SKM-1 treated with dmso at 0.1 percent for 144 hours (cell line): ENCODE results near the gene AKR1B1.
"Not testable (repeated sequence)": the region's sequence is repeated elsewhere in the genome, so short reads cannot be mapped to it uniquely, and the experiment has no call there.

Source experiments
- DNase-seq: peaks from one replicate; lab custom pipeline; 2025; ENCODE audit not compliant: unreplicated experiment; lab: John Stamatoyannopoulos, UW

Gene AKR1B1

DNA sequence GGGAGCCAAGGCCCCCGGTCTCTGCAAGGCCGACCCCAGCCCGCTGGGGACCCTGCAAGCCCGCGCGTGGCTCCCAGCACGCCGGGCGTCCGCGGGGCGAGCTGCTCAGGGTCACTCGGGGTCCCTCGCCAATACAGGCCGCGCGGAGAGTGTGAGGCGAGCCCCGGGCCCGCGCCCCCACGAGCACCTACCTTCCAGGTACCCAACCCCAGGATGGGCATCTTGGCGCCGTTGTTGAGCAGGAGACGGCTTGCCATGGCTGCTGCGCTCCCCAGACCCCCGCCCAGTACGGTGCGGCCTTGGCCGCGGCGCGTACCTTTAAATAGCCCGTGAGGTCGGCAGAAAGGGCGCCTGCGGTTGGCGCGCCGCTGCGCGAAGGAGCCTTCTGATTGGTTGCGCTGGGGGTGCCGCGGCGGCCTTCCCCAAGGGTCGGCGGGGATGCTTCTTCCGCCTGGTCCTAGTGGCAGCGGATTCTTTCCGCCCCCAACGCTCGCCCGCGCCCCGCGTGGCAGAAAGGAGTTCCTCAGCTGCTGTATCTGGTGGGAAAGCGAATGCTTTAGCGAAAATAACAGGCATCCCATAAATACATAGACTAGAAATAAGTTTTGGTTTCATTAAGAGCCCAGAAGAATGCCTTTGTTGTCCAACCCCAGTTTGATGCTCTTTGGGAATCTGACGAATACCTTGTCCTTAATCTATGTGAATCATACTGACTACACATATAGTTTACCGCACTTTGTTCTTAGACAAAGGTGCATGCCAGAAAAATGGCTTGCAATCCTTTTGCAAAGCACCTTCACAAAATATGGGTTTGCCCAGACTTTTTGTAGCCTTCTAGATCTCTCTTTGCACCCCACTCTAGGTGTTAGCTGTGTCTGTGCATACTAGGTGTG lies at the start of gene AKR1B1:
Gene AKR1B1 (minus strand): TSS at position 295 of the 893 bp plus-strand sequence. CDS start 38 bp downstream, at position 257.
- peak; percentile 89 for DNase-seq

DNA sequence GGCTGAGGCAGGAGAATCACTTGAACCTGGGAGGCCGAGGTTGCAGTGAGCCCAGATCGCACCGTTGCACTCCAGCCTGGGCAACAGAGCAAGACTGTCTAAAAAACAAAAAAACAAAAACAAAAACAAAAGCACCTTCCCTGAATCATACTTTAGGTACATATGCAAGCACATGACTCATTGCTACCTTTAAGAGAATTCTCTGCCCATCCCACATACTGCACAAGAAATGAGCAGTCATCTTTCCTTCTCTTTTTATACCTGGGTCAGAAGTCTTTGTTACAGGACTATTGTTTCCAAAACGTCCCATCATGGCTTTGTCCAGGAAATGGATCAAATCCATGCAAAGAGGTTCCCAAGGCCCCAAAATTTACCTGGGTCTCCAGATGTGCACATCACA lies 47.0 kb upstream of the AKR1B1 start:
- DNase-seq = no peak

DNA sequence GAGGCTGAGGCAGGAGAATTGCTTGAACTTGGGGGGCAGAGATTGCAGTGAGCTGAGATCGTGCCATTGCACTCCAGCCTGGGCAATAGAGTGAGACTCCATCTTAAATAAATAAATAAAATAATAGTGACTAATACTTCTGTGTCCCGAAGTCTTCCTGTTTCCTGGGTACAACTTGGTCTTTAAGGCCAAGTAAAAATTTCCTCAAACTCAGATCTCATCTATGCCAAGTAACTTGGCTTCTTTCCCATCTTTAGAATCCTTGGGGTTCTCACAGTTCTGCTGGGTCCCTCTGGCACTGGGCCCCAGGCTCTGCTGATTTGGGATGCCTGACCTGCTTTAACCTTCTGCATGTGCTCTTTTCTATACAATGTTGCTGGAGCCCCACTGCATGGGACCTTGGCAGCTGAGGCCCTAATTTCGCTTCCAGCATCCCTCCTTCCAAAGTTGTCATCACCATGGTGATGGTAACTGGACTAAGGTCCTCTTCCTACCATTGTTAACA lies 45.8 kb upstream of the AKR1B1 start:
- DNase-seq = no peak

DNA sequence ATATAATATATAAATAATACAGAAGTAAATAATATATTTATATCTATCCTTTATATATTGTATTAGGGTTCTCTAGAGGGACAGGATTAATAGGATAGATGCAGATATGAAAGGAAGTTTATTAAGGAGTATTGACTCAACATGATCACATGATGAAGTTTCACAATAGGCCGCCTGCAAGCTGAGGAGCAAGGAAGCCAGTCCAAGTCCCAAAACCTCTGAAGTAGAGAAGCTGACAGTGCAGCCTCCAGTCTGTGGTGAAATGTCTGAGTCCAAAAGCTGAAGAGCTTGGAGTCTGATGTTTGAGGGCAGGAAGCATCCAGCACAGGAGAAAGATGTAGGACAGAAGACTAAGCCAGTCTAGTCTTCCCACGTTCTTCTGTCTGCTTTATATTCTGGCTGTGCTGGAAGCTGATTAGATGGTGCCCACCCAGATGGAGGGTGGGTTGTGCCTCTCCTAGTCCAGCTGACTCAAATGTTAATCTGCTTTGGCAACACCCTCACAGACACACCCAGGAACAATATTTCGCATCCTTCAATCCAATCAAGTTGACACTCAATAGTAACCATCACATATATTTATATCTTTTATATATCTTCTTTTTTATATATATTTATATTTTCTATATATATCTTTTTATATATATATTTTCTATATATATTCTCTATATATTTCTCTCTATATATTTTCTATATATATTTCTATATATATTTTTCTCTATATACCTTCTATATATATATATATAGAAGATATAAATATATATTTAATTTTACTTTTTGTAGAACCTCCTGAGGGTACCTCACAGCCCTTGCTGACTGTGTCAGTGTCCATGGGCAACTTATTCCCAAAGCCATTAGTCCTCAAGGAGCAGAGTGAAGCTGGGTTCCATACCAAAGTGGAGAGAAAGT lies 43.8 kb upstream of the AKR1B1 start:
- peak; percentile 33 for DNase-seq

- no peak for DNase-seq
Measured at GRCh38 chr7:134500982-134501381, 42.1 kb upstream of the AKR1B1 start.

- no peak for DNase-seq
Measured at GRCh38 chr7:134500406-134500805, 41.5 kb upstream of the AKR1B1 start.

DNA sequence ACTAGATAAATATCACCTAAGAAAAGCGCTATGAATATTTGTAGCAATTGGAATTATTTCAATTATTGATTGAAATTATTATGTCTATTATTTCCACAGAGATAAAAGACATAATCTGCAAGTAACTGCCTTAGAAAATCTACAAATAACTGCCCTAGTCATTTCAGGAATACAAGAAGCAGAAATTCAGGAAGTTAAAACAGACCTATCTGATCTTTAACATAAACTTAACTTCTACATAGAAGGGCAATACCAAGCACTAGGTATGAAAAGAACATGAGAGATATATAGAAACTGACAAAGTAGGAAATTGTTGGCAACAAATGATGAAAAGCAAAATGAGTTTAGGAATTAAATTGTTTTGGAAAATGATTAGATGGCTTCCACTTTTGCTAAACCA lies 36.6 kb upstream of the AKR1B1 start:
- DNase-seq = no peak

GRCh38 chr7:134493091-134493490 lies 34.2 kb upstream of the AKR1B1 start:
- DNase-seq = no peak

- DNase-seq = not testable (repeated sequence)
Measured at GRCh38 chr7:134487721-134488120, 28.8 kb upstream of the AKR1B1 start.

DNA sequence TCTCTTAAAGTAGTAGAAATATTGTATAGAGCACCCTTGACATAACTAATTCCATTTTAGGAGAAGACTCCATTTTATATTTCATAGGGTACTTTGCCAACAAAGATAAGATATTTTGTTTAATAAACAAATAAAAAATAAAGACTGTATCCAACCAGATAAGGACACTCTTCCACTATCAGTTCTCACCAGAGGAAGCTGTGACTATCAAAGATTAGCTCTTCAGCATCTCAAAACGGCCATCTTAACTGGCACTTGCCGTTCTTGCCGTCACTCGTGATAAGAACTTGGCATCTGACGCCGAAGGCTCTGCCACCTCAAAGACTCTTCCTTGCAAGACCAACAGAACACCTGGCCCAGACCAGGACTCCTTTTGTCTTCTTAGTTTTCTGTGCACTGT lies 26.3 kb upstream of the AKR1B1 start:
- no peak for DNase-seq

DNA sequence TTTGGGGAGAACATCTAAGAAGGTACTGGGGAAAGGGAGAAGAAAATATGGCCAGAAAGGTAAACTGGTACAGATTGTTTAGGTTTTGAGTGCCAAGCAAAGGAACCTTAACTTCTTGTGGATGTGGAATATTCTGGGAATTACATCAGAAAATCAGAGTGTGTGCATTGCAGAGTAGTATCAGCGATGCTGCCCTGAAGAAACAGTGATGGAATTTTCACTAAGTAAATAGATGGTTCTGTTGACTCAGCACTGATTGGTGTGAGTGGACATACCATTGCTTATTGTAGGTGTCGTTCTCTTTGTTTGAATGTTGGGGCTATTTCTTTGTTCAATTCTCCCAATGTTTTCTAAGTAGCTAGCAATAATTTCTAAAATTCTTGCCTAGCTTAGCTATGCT lies 24.4 kb upstream of the AKR1B1 start:
- no peak for DNase-seq

DNA sequence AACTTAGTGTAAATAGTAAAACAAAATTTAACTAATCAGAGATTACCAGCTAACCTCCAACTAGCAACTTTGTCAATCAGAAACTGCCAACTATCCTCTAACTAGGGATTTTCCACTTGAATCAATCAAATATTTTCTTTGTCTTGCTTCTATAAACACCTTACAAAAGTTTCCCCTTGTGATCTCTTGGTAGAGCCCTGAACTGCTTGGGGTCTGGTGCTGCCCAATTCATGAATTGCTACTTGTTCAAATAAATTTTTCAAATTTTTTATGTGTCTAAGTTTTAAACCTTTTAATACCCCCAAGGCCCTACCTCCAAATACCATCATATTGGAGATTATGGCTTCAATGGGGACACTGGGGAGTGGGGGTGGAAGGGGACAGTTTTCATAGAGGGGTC lies 24.0 kb upstream of the AKR1B1 start:
- no peak for DNase-seq

- DNase-seq = no peak
Measured at GRCh38 chr7:134481167-134481566, 22.3 kb upstream of the AKR1B1 start.

DNA sequence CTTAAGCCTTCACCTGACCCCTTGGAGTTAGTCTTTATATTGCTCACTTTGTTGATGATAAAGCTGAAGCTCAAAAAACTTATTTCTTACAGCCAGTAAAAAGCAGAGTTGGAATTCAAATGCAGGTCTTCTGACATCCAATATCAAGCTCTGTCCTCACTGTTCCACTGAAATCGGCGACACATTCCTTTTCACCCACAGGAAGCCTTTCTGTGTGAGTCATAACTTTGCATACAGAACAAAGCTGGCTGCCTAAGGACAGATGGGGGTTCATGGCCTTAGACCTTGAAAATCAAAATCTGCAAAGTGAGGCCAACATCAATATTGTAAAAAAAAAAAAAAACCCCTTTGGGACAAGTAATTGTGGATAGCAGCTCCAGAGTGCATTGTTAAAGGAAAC lies 21.8 kb upstream of the AKR1B1 start:
- DNase-seq = no peak

DNA sequence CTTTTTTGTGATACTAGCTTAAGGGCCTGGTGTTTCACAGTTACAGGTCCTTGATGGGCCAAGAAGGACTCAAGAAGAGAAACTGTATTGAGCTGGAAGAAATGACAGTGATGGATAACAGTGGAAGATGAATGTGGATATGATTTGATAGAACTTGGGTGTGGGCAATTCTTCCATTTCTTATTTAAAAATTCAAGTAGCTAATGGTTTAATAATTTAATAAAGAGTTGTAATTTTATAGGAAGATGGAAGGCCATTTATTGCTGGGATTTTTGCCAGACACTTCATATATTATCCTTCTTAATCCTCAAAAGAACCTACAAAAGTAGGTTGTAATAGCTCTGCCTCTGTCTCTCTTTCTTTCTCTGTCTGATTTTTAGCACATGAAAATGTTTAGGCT lies 21.3 kb upstream of the AKR1B1 start:
- DNase-seq = no peak

GRCh38 chr7:134478707-134479106 lies 19.8 kb upstream of the AKR1B1 start:
- DNase-seq = no peak

- no peak for DNase-seq
Measured at GRCh38 chr7:134477954-134478353, 19.1 kb upstream of the AKR1B1 start.

DNA sequence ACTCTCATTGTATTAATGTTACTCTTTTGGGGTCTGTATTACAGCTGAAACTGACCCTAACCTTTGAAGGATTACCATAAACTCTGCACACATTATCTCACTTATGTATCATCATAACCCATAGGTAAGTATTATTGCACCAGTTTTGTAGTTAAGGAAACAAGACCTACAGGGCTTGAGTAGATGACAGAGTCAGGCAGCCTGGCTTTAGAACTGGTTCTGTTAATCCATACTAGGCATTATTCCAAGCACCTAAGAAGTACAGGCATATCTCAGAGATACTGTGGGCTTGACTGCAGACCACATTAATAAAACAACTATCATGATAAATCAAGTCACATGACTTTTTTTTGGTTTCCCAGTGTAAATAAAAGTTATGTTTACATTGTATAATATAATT lies 17.1 kb upstream of the AKR1B1 start:
- DNase-seq = no peak

GRCh38 chr7:134474828-134475227 lies 15.9 kb upstream of the AKR1B1 start:
- no peak for DNase-seq

DNA sequence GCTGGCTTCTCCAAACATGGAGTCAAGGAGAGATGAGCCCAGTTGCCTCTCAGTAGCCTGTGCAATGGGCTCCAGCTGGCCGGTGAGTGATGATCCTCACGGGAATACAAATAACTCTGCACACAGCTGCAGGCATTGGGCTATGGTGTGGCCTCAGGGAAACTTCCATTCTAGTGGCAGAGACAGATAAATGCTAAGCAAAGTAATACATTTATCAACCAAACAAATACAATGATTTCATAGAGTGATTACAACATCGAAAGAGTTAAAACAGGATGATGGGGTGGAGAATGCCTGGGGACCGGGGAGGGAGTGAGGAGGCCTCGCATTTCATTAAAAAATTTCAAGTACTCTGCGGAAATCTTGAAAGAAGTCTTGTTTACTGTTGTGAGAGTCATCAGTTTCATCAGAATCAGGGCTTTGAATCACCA lies 15.0 kb upstream of the AKR1B1 start:
- no peak for DNase-seq

GRCh38 chr7:134472572-134473244 lies 13.8 kb upstream of the AKR1B1 start:
- no peak for DNase-seq
